HG02798 (cell line): ENCODE data around the gene TNFSF8.

Experiments used
- ATAC-seq: cut with Tn5 transposase; IDR thresholded peaks from one replicate; pipeline ENCODE4 v1.9.1; 2021; ENCODE audit warnings: mild to moderate bottlenecking; ENCODE audit not compliant: unreplicated experiment, poor library complexity

TNFSF8 gene

GRCh38 chr9:114937516-114937915, 7.1 kb upstream of the TNFSF8 start:
- no peak for ATAC-seq

GRCh38 chr9:114936581-114936980, 6.2 kb upstream of the TNFSF8 start:
- ATAC-seq: no peak

- no peak for ATAC-seq
Observed at GRCh38 chr9:114935119-114935518, 4.7 kb upstream of the TNFSF8 start.

GRCh38 chr9:114932502-114932901, 2.1 kb upstream of the TNFSF8 start:
- ATAC-seq: no peak

- ATAC-seq: no peak
Observed at GRCh38 chr9:114931407-114931806, 1.0 kb upstream of the TNFSF8 start.

- no peak for ATAC-seq
Observed at GRCh38 chr9:114929201-114929600, 1.2 kb downstream of the TNFSF8 start.

GRCh38 chr9:114928671-114929070, 1.7 kb downstream of the TNFSF8 start:
- no peak for ATAC-seq

GRCh38 chr9:114928136-114928535, 2.3 kb downstream of the TNFSF8 start:
- no peak for ATAC-seq

- ATAC-seq: no peak
Observed at GRCh38 chr9:114925672-114926071, 4.7 kb downstream of the TNFSF8 start.

- ATAC-seq: peak; percentile 41
Observed at GRCh38 chr9:114925039-114925438, 5.4 kb downstream of the TNFSF8 start.

GRCh38 chr9:114924327-114924726, 6.1 kb downstream of the TNFSF8 start:
- no peak for ATAC-seq

GRCh38 chr9:114923918-114924317, 6.5 kb downstream of the TNFSF8 start:
- no peak for ATAC-seq

- no peak for ATAC-seq
Observed at GRCh38 chr9:114921171-114921570, 9.2 kb downstream of the TNFSF8 start.

GRCh38 chr9:114919611-114920010, 10.8 kb downstream of the TNFSF8 start:
- ATAC-seq: no peak

- ATAC-seq: no peak
Observed at GRCh38 chr9:114916481-114916880, 13.9 kb downstream of the TNFSF8 start.

GRCh38 chr9:114914139-114914538, 16.3 kb downstream of the TNFSF8 start:
- ATAC-seq: no peak

- ATAC-seq: no peak
Observed at GRCh38 chr9:114913656-114914055, 16.7 kb downstream of the TNFSF8 start.

GRCh38 chr9:114913217-114913616, 17.2 kb downstream of the TNFSF8 start:
- ATAC-seq: no peak

GRCh38 chr9:114911167-114911821, 19.1 kb downstream of the TNFSF8 start:
- no peak for ATAC-seq

GRCh38 chr9:114910541-114910940, 19.9 kb downstream of the TNFSF8 start:
- no peak for ATAC-seq

GRCh38 chr9:114909661-114910060, 20.7 kb downstream of the TNFSF8 start:
- no peak for ATAC-seq

GRCh38 chr9:114908805-114909448, 21.5 kb downstream of the TNFSF8 start:
- ATAC-seq: peak; percentile 36
